Epithelial cell of proximal tubule (primary cell): ENCODE data around the gene LPAR3. TPM values are rescaled to one million over a fixed set of nuclear protein-coding genes. Genes with fewer than 3 reads are reported as not detected.

Experiments
- DNase-seq: peaks from one replicate; pipeline ENCODE4 v3.0.0-alpha.2; 2011; ENCODE audit warnings: low read depth
- H3K4me3 ChIP-seq: 2 replicates; pipeline ENCODE4 v1.5.1; 2011; ENCODE audit warnings: low read depth, mild to moderate bottlenecking, low read length
- total RNA-seq: library from RNA; depleted of rRNA; stranded (reverse); fragments of >200 nt; gene quantifications from 2 replicates; pipeline ENCODE4 v1.2.3, GENCODE V29; 2015
- TF ChIP-seq, protein P1 (sequence below): conservative IDR thresholded peaks from 2 replicates; pipeline ENCODE4 v1.5.1; 2012; ENCODE audit warnings: low read depth, mild to moderate bottlenecking, low read length

LPAR3 gene
- total RNA-seq, 1 donor from 2014 or later: 1.8 TPM

DNA sequence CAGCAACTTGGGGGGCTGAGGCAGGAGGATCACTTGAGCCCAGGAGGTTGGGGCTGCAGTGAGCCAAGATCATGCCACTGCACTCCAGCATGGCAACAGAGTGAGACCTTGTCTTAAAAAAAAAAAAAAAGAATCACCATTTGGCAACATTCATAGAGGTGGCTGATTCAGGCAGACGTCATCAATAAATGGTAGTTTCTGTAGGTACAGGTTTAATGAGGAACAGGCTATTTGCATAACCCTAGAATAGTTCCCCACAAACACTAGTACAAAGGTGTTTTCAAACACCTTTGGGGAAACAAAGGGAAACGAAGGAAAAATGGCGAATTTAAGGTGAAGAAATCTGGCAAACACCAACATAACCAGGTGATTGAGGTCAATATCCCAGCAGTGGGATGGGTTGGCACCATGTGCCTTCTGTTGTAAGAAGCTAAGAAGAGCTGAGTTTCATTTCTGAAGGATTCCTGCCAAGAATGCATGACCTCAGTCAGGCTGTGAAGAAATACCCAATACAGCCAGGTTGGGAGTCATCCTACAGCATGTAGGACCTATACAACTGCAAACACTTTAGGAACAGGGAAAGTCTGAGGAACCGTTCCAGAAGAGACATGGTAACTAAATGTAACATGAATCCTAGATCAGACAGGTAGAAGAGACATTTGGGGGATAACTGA is 5.6 kb downstream of the LPAR3 start:
- no peak overlapping the region for H3K4me3 ChIP-seq
- TF ChIP-seq, protein P1, sequence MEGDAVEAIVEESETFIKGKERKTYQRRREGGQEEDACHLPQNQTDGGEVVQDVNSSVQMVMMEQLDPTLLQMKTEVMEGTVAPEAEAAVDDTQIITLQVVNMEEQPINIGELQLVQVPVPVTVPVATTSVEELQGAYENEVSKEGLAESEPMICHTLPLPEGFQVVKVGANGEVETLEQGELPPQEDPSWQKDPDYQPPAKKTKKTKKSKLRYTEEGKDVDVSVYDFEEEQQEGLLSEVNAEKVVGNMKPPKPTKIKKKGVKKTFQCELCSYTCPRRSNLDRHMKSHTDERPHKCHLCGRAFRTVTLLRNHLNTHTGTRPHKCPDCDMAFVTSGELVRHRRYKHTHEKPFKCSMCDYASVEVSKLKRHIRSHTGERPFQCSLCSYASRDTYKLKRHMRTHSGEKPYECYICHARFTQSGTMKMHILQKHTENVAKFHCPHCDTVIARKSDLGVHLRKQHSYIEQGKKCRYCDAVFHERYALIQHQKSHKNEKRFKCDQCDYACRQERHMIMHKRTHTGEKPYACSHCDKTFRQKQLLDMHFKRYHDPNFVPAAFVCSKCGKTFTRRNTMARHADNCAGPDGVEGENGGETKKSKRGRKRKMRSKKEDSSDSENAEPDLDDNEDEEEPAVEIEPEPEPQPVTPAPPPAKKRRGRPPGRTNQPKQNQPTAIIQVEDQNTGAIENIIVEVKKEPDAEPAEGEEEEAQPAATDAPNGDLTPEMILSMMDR: no peak
- peak; percentile 65 for DNase-seq

DNA sequence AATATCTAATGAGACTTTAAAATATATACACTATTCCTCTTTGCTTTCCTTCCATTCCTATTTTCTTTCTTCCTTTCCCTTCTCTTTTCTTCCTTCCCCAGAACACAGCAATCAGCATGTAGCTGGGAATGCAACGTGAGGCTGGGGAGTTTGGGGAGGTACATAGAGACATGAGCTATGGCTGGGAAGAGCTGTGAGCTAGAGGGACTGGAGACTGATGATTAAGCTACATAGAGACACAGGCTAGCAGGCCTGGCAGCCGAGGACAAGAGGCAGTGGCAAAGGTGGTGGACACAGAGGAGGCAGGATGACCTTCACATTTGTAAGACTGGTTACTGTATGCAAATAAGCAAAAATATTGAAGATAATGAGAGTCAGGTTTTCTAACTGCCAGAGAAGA is 7.5 kb downstream of the LPAR3 start:
- TF ChIP-seq, protein P1: no peak
- no peak overlapping the region for H3K4me3 ChIP-seq
- DNase-seq: no peak

DNA sequence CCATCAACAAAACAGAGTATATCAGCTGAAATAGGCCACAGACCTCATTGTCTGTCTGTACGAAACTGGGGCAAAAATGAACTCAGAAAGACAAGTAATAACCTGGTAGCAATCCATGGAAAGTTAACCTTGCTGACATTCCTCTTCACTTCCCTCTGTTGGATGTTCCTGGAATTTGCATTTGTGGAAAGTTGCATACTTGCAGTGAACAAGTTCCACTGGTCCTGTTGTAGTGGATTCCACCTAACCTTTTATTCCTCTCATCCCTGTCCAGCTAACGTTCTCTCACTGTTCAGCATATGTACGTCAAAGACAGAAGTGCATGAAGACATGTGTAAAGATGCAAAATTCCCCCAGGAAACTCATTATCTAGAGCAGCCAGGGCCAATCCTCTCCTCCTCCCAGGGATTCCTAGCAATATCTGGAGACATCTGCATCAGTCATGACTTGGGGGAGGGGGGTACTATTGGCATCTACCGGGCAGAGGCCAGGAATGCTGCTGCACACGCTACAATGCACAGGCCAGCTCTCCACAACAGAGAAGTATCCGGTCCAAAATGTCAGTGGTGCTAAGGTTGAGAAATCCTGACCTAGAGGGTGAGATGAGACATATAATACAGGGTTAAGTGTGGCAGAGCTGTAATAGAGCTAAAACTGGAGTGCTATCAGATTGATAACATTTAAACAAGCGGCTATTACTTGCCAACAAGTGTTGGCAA is 8.2 kb downstream of the LPAR3 start:
- peak; percentile 57 for DNase-seq
- TF ChIP-seq, protein P1: peak; percentile 28
- no peak overlapping the region for H3K4me3 ChIP-seq

DNA sequence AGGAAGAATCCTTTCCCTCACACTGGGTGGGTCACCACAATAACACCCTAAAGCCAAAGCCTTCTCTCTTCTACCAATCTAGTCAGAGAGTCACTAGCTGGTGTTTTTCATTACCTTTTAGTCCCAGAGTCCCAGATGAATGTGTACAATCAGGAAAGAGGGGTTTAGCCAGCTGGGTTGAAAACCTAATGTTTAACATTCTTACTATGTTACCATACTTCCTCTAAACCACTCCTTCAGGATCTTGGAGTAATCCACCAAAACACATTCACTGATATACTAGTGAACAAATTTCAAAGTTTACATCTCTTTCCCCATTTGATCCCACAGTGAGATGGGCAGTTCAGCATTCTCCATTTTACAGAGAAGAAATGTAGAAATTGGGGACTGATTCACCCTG is 9.7 kb downstream of the LPAR3 start:
- DNase-seq: no peak
- TF ChIP-seq, protein P1: no peak
- H3K4me3 ChIP-seq: no peak overlapping the region

DNA sequence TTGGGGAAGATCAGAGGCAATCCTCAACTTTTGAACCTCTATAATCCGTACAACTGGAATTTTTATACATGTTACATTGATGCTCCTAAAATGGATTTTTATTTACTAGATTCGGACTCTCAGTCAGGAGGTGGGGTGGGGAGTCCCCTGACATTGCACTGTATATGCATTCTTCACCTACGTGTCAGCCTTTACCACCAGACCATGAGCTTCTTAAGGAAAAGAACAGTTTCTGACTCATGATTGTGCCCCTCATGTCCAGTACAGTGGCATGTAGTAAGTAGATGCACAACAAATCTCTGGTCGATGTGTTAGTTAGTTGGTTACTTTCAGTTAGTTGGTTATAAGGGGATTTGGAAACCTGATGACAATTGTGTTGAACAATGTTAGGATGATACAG is 15.4 kb downstream of the LPAR3 start:
- no peak for DNase-seq
- TF ChIP-seq, protein P1: no peak
- H3K4me3 ChIP-seq: no peak overlapping the region

DNA sequence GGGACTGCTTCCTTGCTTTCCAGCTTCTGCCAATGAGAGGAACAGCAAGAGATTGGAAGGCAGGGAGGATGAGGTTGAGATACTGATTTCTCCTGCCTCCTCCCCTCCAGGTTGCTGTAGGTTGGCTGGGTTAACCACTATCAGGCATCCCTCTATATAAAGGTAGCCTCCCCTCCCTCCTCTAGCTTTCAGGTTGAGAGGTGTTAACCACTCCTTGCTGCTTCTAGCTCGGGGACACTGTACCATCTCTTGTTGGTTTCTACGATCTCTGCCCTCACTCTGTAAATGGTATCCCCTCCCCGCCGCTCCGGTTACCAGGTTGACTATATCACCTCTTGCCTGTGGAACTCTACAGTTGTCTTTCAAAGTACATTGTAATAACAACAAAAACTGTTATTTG is 16.7 kb downstream of the LPAR3 start:
- no peak for DNase-seq
- TF ChIP-seq, protein P1: no peak
- H3K4me3 ChIP-seq: no peak overlapping the region
